ENCODE measurements around the gene SYT9. TPM values are rescaled to one million over a fixed set of nuclear protein-coding genes. Genes with fewer than 3 reads are reported as not detected.

SYT9 gene
- total RNA-seq, 1 donor from 2014 or later: 2.9 TPM

DNA sequence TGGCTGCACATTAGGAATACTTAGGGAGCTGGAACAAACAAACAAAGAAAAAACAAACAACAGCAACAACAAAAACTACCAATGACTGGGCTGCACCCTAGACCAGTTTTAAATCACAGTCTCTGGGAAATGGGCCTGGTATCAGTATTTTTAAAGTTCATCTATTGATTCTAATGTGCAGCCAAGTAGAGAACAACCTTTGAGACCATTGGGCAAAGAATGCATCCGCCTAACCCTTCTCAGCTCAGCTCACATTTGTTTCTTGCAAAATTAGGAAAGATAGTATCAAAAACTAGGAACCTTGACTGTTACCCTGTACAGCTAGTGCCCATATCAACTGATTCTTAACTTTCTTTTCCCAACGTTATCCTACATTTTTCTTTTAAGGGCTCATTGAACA, 5.2 kb downstream of the SYT9 start:
- Histone ChIP-seq H3K4me1 (peaks cover 11% of the 10 kb centered on the region), H3K4me3 (no peak overlapping the region), H3K9me3 (no peaks in the 10 kb centered on the region), H3K27me3 (no peaks in the 10 kb centered on the region), H3K27ac (no peak overlapping the region), H3K36me3 (no peaks in the 10 kb centered on the region)
- intact Hi-C loops (cut with DNase I): no loop called here
- TF ChIP-seq, protein P1, sequence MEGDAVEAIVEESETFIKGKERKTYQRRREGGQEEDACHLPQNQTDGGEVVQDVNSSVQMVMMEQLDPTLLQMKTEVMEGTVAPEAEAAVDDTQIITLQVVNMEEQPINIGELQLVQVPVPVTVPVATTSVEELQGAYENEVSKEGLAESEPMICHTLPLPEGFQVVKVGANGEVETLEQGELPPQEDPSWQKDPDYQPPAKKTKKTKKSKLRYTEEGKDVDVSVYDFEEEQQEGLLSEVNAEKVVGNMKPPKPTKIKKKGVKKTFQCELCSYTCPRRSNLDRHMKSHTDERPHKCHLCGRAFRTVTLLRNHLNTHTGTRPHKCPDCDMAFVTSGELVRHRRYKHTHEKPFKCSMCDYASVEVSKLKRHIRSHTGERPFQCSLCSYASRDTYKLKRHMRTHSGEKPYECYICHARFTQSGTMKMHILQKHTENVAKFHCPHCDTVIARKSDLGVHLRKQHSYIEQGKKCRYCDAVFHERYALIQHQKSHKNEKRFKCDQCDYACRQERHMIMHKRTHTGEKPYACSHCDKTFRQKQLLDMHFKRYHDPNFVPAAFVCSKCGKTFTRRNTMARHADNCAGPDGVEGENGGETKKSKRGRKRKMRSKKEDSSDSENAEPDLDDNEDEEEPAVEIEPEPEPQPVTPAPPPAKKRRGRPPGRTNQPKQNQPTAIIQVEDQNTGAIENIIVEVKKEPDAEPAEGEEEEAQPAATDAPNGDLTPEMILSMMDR (IDR thresholded peaks at IDR 0.05): no peak
- TF ChIP-seq POLR2AphosphoS5 (IDR thresholded peaks at IDR 0.05; ENCODE audit: insufficient read depth in 1 of 2, low read depth in 1 of 2): no peak
- TF ChIP-seq POLR2A (IDR thresholded peaks at IDR 0.05): no peak
- no peak for DNase-seq (ENCODE audit: extremely low spot score in 2 of 2)

DNA sequence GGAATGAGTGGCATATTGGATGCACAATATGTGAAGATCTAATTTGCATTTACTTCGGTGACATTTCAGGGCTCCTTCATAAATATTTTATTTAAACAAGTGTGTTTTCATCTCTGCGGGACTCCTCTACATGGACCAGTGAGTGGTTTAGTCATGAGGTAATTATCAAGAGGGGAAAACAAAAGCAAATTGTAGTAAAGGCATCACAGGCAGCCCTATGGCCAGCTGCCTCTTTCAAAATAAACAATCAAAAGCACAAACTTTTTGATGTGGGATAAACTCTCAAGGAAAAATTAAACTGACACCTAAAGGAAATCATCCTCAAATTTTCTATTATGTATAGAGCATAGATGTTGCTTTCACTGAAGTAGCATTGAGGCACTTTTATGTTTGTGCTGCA, 6.0 kb downstream of the SYT9 start:
- Histone ChIP-seq H3K27me3 (no peaks in the 10 kb centered on the region), H3K4me1 (peaks cover 3% of the 10 kb centered on the region), H3K9me3 (no peaks in the 10 kb centered on the region), H3K36me3 (no peaks in the 10 kb centered on the region), H3K4me3 (no peak overlapping the region), H3K27ac (no peak overlapping the region)
- DNase-seq (ENCODE audit: extremely low spot score in 2 of 2): no peak
- intact Hi-C loops (cut with DNase I): no loop called here
- TF ChIP-seq POLR2A (IDR thresholded peaks at IDR 0.05): no peak
- TF ChIP-seq, protein P1 (IDR thresholded peaks at IDR 0.05): no peak
- TF ChIP-seq POLR2AphosphoS5 (IDR thresholded peaks at IDR 0.05; ENCODE audit: insufficient read depth in 1 of 2, low read depth in 1 of 2): no peak

DNA sequence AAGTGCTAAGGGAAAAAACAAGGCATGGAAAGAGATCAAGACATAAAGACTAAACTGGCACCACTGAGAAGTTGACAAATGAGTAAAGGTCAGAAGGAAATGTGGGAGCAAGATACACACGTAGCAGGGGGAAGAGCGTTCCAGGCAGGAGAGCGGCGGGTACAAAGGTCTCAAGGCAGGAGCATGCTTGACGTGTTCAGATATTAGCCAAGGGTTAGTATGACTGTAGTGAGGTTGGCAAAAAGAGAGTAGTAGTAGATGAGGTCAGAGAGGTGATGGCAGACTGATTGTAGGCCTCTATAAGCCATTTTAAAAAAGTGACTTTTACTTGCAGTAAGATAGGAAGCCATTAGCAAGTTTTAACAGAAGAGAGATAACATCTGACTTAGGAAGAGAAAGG, 9.9 kb downstream of the SYT9 start:
- no peaks in the 10 kb centered on the region for H3K36me3 ChIP-seq
- TF ChIP-seq POLR2A (IDR thresholded peaks at IDR 0.05) (no peak), POLR2AphosphoS5 (IDR thresholded peaks at IDR 0.05; ENCODE audit: insufficient read depth in 1 of 2, low read depth in 1 of 2) (no peak)
- TF ChIP-seq, protein P1 (IDR thresholded peaks at IDR 0.05): no peak
- no peak overlapping the region for H3K4me3 ChIP-seq
- H3K27ac ChIP-seq: no peak overlapping the region
- H3K27me3 ChIP-seq: no peaks in the 10 kb centered on the region
- H3K9me3 ChIP-seq: no peaks in the 10 kb centered on the region
- intact Hi-C loops (cut with DNase I): no loop called here
- no peak for DNase-seq (ENCODE audit: extremely low spot score in 2 of 2)
- no peaks in the 10 kb centered on the region for H3K4me1 ChIP-seq

DNA sequence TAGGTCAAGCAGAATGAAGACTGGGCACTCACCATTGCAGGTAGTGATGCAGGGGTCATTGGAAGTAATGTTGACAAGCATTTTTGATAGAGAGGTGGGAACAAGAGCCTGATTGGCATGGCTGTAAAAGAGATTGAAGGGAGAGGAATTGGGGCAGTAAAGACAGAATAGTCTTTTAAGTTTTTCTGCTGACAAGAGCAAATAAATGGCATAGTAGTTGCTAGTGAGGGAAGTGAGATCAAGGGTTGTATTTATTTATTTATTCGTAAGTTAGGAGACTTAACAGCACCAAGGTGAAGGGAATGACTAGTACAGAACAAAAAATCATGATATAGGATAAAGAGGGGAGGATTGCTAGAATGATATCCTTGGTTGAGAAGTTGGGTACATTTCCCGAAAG, 11.0 kb downstream of the SYT9 start:
- no peaks in the 10 kb centered on the region for H3K9me3 ChIP-seq
- no peak for DNase-seq (ENCODE audit: extremely low spot score in 2 of 2)
- H3K4me3 ChIP-seq: no peak overlapping the region
- no peaks in the 10 kb centered on the region for H3K36me3 ChIP-seq
- TF ChIP-seq, protein P1 (IDR thresholded peaks at IDR 0.05): no peak
- TF ChIP-seq POLR2A (IDR thresholded peaks at IDR 0.05) (no peak), POLR2AphosphoS5 (IDR thresholded peaks at IDR 0.05; ENCODE audit: insufficient read depth in 1 of 2, low read depth in 1 of 2) (no peak)
- intact Hi-C loops (cut with DNase I): no loop called here
- no peak overlapping the region for H3K27ac ChIP-seq
- no peaks in the 10 kb centered on the region for H3K4me1 ChIP-seq
- H3K27me3 ChIP-seq: no peaks in the 10 kb centered on the region

DNA sequence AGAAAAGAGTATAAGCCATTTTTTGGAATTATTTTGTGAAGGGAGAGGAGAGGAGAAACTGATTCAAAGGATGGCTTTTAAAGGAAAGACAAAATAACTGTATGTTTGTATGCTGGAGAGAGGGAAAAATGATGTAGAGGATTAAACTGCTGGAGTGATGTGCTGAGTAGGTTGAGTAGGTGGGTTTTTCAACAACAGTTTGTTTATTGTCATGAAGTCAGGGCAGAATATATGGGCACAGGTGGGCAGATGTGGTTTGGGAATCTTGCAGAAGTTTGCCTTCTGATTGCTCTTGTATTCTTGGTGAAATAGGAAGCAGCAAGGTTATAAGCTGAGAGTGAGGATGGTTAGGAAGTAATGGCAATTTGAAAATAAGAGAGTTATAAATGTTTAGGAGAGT, 12.1 kb downstream of the SYT9 start:
- H3K9me3 ChIP-seq: no peaks in the 10 kb centered on the region
- TF ChIP-seq, protein P1 (IDR thresholded peaks at IDR 0.05): no peak
- TF ChIP-seq POLR2A (IDR thresholded peaks at IDR 0.05) (no peak), POLR2AphosphoS5 (IDR thresholded peaks at IDR 0.05; ENCODE audit: insufficient read depth in 1 of 2, low read depth in 1 of 2) (no peak)
- no peak for DNase-seq (ENCODE audit: extremely low spot score in 2 of 2)
- no peak overlapping the region for H3K27ac ChIP-seq
- H3K27me3 ChIP-seq: no peaks in the 10 kb centered on the region
- no peak overlapping the region for H3K4me3 ChIP-seq
- intact Hi-C loops (cut with DNase I): no loop called here
- no peaks in the 10 kb centered on the region for H3K36me3 ChIP-seq
- H3K4me1 ChIP-seq: no peaks in the 10 kb centered on the region

Measured in vagina (tissue), 2 donors.